ENCODE measurements around the gene ABHD3.
"Not testable (repeated sequence)": the region's sequence is repeated elsewhere in the genome, so short reads cannot be mapped to it uniquely, and the experiment has no call there.

ABHD3 gene

DNA sequence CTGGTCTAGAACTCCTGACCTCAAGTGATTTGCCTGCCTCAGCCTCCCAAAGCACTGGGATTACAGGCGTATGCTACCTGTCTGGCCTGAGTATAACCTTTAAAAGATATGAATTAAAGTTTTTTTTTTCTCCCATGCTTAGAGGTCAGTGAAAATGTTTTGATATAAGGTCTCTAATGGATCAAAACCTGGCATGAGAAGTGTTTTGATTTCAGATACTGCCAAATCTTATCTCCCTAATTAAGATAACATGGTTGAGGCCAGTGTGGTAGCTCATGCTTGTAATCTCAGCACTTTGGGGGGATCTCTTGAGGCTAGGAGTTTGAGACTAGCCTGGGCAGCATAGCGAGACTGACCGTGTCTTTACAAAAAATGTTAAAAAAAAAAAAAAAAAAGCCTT is 51.2 kb downstream of the ABHD3 start:
- Mint-ChIP-seq H3K4me3 (no peak overlapping the region), H3K9me3 (no peaks in the 10 kb centered on the region), H3K27ac (no peak overlapping the region), H3K36me3 (peaks cover 37% of the 10 kb centered on the region), H3K27me3 (no peaks in the 10 kb centered on the region), H3K4me1 (no peaks in the 10 kb centered on the region)
- CTCF ChIA-PET: interaction anchor here (0.9 kb wide), 1 partner anchor 22 kb away, joined by 3 read pairs; no protein-coding TSS in a partner anchor
- no peak for DNase-seq

DNA sequence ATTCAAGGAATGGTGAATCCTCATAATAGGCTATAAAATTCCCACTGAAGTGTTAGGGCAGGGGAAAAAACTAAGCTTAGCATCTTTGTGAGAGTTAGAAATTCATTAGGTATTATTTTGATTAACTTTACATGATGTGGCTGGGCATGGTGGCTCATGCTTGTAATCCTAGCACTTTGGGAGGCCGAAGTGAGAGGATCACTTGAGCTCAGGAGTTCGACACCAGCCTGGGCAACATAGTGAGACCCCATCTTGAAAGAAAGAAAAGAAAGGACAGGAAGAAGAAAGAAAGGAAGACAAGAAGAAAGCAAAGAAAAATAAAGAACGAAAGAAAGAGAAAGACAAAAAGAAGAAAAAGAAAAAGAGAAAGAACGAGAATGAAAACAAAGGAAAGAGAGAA is 52.5 kb downstream of the ABHD3 start:
- no peak for DNase-seq
- H3K27me3 Mint-ChIP-seq: no peaks in the 10 kb centered on the region
- no peak overlapping the region for H3K4me3 Mint-ChIP-seq
- H3K27ac Mint-ChIP-seq: no peak overlapping the region
- H3K36me3 Mint-ChIP-seq: peaks cover 33% of the 10 kb centered on the region
- CTCF ChIA-PET: interaction anchor here (1.1 kb wide), 1 partner anchor 17 kb away, joined by 3 read pairs; no protein-coding TSS in a partner anchor
- no peaks in the 10 kb centered on the region for H3K9me3 Mint-ChIP-seq
- H3K4me1 Mint-ChIP-seq: no peaks in the 10 kb centered on the region

DNA sequence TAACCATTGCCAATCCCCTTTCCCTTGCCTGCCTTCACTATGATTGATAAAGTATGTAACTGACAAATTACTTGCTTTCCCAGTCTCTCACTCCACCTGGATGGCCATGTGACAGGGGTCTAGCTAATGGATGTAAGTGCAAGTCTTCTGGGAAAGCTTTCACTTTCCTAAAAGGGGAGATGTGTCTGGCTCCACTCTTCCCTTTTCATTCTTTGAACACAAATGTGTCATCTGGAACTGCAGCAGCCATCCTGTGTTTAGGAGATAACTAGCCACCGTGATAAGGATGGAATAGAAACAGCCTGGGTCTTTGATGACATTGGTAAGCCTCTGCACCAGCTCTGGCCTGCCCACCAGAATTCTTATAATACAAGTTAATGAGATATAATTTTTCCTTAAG is 54.3 kb downstream of the ABHD3 start:
- no peak for DNase-seq
- Mint-ChIP-seq H3K9me3 (no peaks in the 10 kb centered on the region), H3K36me3 (peaks cover 25% of the 10 kb centered on the region), H3K4me3 (no peak overlapping the region), H3K27ac (no peak overlapping the region), H3K27me3 (no peaks in the 10 kb centered on the region), H3K4me1 (no peaks in the 10 kb centered on the region)
- CTCF ChIA-PET: no interaction called here

DNA sequence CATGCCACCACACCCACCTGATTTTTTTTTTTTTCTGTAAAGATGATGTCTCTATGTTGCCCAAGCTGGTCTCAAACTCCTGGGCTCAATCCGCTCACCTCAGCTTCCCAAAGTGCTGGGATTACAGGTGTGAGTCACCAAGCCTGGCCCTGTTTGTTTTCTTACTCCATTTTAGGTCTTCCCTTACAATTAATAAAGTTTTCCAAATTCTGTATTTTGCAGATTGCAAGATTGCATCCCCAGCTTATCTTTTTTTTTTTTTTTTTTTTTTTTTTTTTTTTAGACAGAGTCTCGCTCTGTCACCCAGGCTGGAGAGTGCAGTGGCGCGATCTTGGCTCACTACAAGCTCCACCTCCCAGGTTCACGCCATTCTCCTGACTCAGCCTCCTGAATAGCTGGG is 64.2 kb downstream of the ABHD3 start:
- CTCF ChIA-PET, H3K9me3 Mint-ChIP-seq, H3K36me3 Mint-ChIP-seq, H3K27me3 Mint-ChIP-seq, H3K4me1 Mint-ChIP-seq, DNase-seq, H3K27ac Mint-ChIP-seq, H3K4me3 Mint-ChIP-seq: not testable (repeated sequence)

DNA sequence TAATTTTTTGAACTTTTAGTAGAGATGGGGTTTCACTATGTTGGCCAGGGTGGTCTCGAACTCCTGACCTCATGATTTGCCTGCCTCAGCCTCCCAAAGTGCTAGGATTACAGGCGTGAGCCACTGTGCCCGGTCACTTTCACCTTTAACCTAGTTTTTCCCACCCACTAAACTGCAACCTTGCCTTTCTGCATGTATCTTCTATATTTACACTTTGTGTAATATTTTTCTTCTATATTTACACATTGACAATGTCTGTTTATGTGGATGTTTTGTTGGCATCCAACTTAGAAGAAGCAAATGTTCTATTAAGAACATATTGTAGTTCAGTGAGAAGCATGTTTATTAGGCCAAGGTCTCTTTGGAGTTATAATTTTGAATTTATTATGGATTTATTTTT is 65.8 kb downstream of the ABHD3 start:
- H3K9me3 Mint-ChIP-seq: no peaks in the 10 kb centered on the region
- H3K27me3 Mint-ChIP-seq: no peaks in the 10 kb centered on the region
- no peak overlapping the region for H3K27ac Mint-ChIP-seq
- H3K4me3 Mint-ChIP-seq: no peak overlapping the region
- no peak for DNase-seq
- CTCF ChIA-PET: interaction anchor here (1.4 kb wide), 1 partner anchor 26 kb away, joined by 4 read pairs; no protein-coding TSS in a partner anchor
- no peaks in the 10 kb centered on the region for H3K4me1 Mint-ChIP-seq
- H3K36me3 Mint-ChIP-seq: peaks cover 14% of the 10 kb centered on the region

DNA sequence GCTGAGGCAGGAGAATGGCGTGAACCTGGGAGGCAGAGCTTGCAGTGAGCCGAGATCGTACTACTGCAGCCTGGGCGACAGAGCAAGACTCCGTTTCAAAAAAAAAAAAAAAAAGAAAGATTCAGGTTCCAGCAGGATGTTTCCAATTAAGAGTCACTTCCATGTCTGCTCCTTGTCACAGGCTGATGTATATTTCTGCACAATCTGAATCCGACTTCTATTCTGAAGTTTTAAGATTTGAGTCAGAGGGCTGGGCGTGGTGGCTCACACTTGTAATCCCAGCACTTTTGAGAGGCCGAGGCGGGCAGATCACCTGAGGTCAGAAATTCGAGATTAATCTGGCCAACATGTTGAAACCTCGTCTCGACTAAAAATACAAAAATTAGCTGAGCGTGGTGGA is 67.8 kb downstream of the ABHD3 start:
- no peaks in the 10 kb centered on the region for H3K27me3 Mint-ChIP-seq
- H3K4me1 Mint-ChIP-seq: no peaks in the 10 kb centered on the region
- no peak overlapping the region for H3K27ac Mint-ChIP-seq
- H3K4me3 Mint-ChIP-seq: no peak overlapping the region
- DNase-seq: no peak
- no peaks in the 10 kb centered on the region for H3K9me3 Mint-ChIP-seq
- CTCF ChIA-PET: no interaction called here
- H3K36me3 Mint-ChIP-seq: peaks cover 21% of the 10 kb centered on the region

DNA sequence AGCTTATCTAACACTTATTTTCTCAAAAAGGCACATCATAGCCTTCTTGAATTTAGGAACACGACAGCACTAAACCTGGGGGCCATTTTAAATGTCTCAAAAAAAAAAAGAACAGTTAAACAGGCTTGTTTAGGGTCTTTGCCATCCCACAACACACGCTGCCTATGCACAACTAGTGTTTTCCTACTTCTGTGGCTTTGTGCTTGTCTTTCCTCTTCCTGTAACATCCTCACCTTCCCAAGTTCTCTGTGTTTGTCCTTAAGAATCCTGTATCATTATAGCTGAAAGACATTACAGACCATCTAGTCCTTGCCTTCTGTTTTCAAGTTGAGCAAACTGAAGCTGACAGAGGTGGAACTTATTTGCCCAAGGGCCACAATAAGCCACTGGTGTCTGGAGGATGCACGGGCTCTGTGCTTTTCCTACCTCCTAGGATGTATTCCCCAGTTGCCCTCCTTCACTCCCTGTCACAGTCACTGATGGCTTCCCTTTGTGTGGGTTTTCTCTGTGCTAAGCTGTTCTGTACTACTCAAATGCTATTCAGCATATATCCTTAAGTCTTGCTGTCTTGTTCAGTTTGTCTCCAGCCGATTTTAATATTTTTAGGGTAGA is 69.9 kb downstream of the ABHD3 start:
- H3K36me3 Mint-ChIP-seq: peaks cover 33% of the 10 kb centered on the region
- no peaks in the 10 kb centered on the region for H3K27me3 Mint-ChIP-seq
- H3K27ac Mint-ChIP-seq: no peak overlapping the region
- H3K4me3 Mint-ChIP-seq: no peak overlapping the region
- no peak for DNase-seq
- no peaks in the 10 kb centered on the region for H3K9me3 Mint-ChIP-seq
- H3K4me1 Mint-ChIP-seq: no peaks in the 10 kb centered on the region
- CTCF ChIA-PET: interaction anchor here (1.0 kb wide), 1 partner anchor 10 kb away, joined by 3 read pairs; no protein-coding TSS in a partner anchor

DNA sequence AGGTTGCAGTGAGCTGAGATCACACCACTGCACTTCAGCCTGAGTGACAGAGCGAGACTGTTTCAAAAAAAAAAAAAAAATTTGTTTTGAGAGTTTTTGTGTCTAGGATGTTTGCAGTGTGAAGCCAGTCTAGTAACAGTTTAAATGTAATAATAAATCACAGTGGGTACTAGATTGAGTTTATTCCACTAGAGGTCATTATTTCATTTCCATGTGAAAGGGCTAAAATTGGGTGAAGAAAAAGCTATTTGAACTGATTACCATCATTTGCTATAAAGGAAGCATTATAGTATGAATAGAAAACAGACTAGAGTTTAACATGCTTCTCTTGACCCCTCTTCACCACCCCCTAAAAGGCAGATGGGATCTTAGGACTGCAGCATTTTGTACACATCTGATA is 72.2 kb downstream of the ABHD3 start:
- H3K4me3 Mint-ChIP-seq: no peak overlapping the region
- peak overlapping the region; percentile 37 for H3K27ac Mint-ChIP-seq
- H3K36me3 Mint-ChIP-seq: peaks cover 49% of the 10 kb centered on the region
- peaks cover 17% of the 10 kb centered on the region for H3K4me1 Mint-ChIP-seq
- no peak for DNase-seq
- H3K9me3 Mint-ChIP-seq: no peaks in the 10 kb centered on the region
- H3K27me3 Mint-ChIP-seq: no peaks in the 10 kb centered on the region
- CTCF ChIA-PET: no interaction called here

DNA sequence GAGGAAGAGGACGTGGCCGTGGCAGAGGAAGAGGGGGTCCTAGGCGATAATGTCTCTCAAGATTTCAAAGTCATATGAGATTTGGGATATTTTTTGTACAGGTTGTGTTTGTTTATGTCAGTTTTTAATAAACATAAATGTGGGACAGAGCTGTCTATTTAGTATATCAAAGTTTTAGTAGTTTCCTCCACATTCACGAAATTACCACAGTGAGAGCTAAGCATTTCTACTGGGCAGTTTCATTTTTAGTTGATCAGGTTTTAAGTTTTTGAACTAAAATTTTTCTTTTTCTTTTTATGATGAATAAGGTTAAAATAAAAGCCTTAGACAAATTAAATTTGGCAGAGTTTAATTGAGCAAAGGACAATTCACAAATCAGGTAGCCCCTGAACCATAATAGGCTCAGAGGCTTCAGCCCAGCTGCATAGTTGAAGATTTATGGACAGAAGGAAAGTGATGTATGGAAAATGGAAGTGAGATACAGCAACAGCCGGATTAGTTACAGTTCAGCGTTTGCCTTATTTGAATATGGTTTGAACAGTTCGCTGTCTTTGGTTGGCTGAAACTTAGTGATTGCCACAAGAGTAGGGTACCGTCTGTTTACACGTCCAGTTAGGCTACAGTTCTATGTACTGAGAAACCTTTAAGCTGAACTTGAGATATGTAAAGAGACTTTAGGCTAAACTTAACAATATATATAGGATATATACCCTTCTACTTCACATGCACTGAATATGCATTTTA is 75.3 kb downstream of the ABHD3 start:
- no peak for DNase-seq
- Mint-ChIP-seq H3K27me3 (no peaks in the 10 kb centered on the region), H3K27ac (peak overlapping the region; percentile 0), H3K9me3 (no peaks in the 10 kb centered on the region), H3K36me3 (peaks cover 50% of the 10 kb centered on the region), H3K4me1 (peaks cover 18% of the 10 kb centered on the region), H3K4me3 (no peak overlapping the region)
- CTCF ChIA-PET: interaction anchor here (1.0 kb wide), 2 partner anchors 24 to 28 kb away, joined by 3 read pairs; partner anchors contain the start of gene ESCO1

DNA sequence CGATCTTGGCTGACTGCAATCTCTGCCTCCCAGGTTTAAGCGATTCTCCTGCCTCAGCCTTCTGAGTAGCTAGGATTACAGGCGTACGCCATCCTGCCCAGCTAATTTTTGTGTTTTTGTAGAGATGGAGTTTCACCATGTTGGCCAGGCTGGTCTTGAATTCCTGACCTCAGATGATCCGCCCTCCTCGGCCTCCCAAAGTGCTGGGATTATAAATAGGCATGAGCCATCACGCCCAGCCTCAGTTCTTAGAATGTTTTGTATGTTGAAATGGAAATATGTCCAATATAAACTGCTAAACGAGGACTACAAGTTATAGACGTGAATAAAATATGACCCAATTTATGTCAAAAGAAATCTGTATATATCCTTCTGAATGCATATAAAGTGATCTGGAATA is 82.9 kb downstream of the ABHD3 start:
- H3K4me3 Mint-ChIP-seq, H3K27me3 Mint-ChIP-seq, H3K9me3 Mint-ChIP-seq, DNase-seq, H3K27ac Mint-ChIP-seq, CTCF ChIA-PET: not testable (repeated sequence)
- peaks cover 20% of the 10 kb centered on the region for H3K4me1 Mint-ChIP-seq
- H3K36me3 Mint-ChIP-seq: peaks cover 33% of the 10 kb centered on the region

DNA sequence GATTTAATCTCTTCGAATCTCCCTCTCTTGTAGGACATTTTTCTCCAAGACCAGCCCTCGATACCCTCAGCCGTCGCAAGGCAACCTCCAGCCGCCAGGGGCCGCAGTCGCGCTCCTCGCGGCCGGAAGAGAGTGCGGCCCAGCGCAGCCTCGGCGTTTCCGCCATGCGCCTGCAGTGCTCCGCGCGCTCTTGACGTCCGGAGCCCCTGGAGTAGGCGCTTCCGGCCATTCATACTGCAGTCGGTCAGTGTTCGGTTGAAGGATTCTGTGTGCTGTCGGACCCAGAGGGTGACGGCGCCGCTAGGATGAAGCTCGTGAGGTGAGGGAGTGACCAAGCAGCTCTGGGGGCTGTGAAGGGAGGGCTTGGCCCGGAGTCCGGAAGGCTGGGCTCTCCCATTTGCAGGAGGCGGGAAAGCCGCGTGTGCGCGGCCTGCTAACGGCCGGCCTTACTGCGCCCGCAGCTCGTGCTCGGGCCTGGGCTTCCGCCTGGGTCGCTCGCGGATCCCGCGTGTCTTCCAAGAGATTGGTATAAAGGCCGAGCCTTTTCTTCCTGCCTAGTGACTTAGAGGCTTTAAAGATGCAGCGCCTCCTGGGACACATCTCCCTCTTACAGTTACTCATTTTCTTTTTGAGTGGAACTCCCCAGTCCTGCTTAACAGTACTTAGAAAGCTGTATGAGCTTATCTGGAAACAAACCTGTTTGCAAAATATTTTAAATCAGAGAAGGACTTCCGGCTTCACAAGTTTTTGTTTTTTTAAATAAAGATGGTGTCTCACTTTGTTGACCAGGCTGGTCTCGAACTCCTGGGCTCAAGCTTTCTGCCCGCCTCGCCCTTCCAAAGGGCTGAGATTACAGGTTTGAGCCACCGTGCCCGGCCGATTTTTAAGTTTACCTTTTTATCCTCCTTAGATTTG is 92.2 kb downstream of the ABHD3 start, which contains the start of gene SNRPD1:
Gene SNRPD1 (plus strand): TSS at position 190 of the 915 bp plus-strand sequence. CDS start 116 bp downstream, at position 306.
- Mint-ChIP-seq H3K36me3 (peaks cover 31% of the 10 kb centered on the region), H3K27ac (peak within 1 kb of the TSS; percentile 99), H3K9me3 (peaks cover 2% of the 10 kb centered on the region), H3K4me1 (peaks cover 50% of the 10 kb centered on the region), H3K27me3 (no peaks in the 10 kb centered on the region), H3K4me3 (peak within 1 kb of the TSS; percentile 100)
- CTCF ChIA-PET: interaction anchor here (0.8 to 5.3 kb wide), 6 partner anchors 12 to 238 kb away, joined by 3 to 63 read pairs (median 4); partner anchors contain the start of gene ESCO1
- DNase-seq: peak; percentile 89

DNA sequence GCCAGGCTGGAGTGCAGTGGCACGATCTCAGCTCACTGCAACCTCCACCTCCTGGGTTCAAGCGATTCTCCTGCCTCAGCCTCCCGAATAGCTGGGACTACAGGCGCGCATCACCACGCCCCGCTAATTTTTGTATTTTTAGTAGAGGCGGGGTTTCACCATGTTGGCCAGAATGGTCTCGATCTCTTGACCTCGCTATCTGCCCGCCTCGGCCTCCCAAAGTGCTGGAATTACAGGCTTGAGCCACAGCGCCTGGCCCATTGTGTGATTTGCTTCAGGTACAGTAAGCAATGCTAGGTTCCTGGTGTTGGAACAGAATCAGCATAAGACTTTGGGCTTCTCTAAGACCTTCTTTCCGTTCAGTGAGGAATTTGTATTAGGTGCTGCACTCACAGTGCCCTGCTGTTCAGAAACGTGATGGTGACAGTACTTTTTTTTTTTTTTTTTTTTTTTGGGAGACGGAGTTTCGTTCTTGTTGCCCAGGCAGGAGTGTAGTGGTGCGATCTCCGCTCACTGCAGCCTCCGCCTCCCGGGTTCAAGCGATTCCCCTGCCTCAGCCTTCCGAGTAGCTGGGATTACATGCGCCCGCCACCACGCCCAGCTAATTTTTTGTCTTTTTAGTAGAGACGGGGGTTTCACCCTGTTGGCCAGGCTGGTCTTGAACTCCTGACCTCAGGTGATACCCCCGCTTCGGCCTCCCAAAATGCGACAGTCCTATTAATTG is 93.0 kb downstream of the ABHD3 start:
- Mint-ChIP-seq H3K4me3 (peak overlapping the region; percentile 100), H3K27ac (peak overlapping the region; percentile 99), H3K4me1 (peaks cover 42% of the 10 kb centered on the region), H3K36me3 (peaks cover 23% of the 10 kb centered on the region)
- not testable (repeated sequence) for H3K27me3 Mint-ChIP-seq, DNase-seq, H3K9me3 Mint-ChIP-seq
- CTCF ChIA-PET: interaction anchor here (1.1 to 5.3 kb wide), 4 partner anchors 11 to 71 kb away, joined by 3 to 63 read pairs (median 4); partner anchors contain the start of gene ESCO1

DNA sequence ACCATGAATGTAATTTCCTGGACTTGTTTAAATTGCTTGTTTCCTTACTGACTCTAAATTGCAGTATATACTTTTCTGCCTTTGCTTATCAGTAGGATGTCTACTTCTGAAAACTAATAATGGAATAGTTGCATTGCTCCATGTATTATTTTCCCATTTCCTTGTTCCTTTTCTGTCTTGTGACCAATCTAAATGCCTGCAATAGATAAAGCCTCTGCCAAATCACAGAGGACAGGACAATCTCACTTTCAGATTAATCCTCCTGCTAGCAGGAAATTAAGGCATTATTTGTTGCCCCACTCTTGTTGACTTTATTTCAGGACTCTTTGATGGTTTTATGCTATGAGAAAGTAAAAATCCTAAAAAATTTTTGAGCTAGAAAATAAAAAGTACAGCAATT is 99.4 kb downstream of the ABHD3 start:
- Mint-ChIP-seq H3K4me3 (no peak overlapping the region), H3K36me3 (peaks cover 4% of the 10 kb centered on the region), H3K9me3 (no peaks in the 10 kb centered on the region), H3K4me1 (peaks cover 14% of the 10 kb centered on the region), H3K27me3 (peaks cover 11% of the 10 kb centered on the region), H3K27ac (no peak overlapping the region)
- CTCF ChIA-PET: interaction anchor here (1.4 kb wide), 1 partner anchor 24 kb away, joined by 3 read pairs; no protein-coding TSS in a partner anchor
- DNase-seq: no peak

Data from activated naive CD4-positive, alpha-beta T cell treated with anti-CD3 and anti-CD28 coated beads, Interleukin-2, amount 10 ng/mL, durations not matched to agents 7 days and 5 days (primary cell).